ENCODE results near the gene WDR13.
A peak's percentile ranks its signal among the peaks of the same experiment; 100 is the strongest.
"Not testable (repeated sequence)": the region's sequence is repeated elsewhere in the genome, so short reads cannot be mapped to it uniquely, and the experiment has no call there.

The WDR13 gene

DNA sequence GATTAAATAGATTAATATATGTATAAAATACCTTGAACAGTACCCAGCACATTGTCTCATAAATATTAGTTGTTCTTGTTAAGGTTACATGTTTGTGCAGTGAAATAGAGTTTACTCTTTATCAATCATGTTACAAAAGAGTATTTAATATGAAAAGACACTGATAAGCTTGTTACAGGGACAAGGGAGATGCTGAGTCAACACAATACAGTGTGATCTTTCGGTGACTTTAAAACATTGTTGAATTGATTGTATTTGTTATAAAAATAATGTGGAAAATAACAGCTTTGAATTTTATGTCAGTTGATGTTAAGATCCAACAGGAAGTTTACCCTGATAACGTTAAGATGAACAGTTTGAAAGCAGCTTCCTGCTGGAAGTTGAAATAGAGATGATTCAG lies 1.4 kb upstream of the WDR13 start:
- DNase-seq (ENCODE audit: low spot score), result no peak

DNA sequence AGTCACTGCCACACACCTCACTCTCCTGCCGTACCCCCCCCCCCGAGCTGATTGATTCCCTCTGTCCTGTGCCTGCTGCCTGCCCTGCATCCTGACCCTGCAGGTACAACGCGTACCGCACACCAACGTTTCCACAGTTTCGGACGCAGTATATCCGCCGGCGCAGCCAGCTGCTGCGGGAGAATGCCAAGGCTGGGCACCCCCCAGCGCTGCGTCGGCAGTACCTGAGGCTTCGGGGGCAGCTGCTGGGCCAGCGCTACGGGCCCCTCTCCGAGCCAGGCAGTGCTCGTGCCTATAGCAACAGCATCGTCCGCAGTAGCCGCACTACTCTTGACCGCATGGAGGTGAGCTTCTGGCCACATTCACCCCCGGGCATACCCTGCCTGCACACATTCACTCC lies 1.3 kb downstream of the WDR13 start:
- DNase-seq (ENCODE audit: low spot score), result no peak

- no peak for DNase-seq (ENCODE audit: low spot score)
These were observed 2.0 kb downstream of the WDR13 start for GRCh38 chrX:48599341-48599740.

- DNase-seq (ENCODE audit: low spot score), result no peak
These were observed 2.9 kb downstream of the WDR13 start for GRCh38 chrX:48600226-48600625.

GRCh38 chrX:48601741-48602394 lies 4.6 kb downstream of the WDR13 start:
- DNase-seq (ENCODE audit: low spot score), result no peak

- DNase-seq (ENCODE audit: low spot score), result no peak
These were observed 7.4 kb downstream of the WDR13 start for GRCh38 chrX:48604701-48605100.

- DNase-seq (ENCODE audit: low spot score), result no peak
These were observed 8.8 kb downstream of the WDR13 start for GRCh38 chrX:48606091-48606490.

DNA sequence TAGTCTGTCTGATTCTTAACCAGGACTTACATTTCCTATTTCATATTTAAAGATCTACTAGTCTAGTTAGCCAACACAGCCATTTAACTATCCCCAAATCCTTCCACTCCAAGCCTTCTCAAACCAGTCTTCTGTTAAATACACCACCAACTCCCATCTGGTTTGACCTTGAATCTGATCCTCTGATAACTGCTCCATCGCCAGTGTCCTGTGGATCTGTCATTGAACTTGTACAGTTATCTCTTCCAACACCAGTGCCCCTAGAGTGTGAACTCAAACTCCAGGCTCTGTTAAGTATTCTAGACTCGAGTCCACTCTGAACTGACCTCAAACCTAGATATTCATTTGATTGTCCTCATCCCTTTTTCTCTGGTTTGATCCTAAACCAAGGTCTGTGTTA lies 14.4 kb downstream of the WDR13 start:
- DNase-seq (ENCODE audit: low spot score), result no peak

DNA sequence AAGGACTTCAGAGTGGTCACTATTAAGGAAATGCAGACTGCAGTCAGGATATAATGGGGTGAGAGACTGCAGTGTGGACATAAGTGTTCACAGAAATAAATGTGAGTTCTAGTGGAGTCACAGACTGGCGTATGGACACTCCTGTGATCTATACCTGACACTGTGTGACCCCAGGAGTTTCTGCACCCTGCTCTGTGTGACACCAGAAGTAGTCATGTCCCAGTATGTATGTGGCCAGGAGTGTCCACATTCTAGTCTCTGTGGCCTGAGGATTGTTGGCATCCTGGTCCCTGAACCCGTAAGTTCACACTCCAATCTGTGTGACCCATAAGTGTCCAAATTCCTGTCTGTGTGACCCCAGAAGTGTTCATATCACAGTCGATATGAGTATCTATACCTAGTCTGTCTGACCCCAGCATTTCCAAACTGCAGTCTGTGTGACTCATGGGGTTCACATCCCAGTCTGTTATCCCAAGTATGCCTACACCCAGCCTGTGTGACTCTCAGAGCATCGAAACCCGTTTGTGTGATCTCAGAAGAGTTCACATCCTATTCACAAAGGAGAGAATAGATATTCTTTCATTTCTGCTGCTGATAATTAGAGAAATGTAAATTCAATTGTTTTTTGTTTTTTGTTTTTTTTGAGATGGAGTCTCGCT lies 16.3 kb downstream of the WDR13 start:
- DNase-seq (ENCODE audit: low spot score), result no peak

DNA sequence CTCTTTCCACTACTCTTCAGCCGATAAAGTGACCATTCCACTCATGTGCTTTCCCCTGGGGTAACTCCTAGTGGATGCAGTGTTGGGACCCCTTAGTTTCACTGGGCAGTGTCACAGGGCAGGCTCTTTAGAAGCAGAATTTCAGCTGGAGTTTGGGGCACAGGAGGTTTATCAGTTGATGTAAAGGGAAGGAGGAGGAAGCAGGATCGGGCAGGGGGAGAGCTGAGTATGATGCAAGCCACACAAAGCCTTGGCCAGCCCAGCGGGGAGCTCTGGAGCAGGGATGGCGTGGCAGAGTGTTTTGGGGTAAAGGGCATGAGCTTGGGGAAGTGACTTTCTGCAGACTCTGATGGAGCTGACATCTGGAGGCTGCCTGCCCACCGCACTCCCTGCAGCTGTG lies 19.3 kb downstream of the WDR13 start:
- no peak for DNase-seq (ENCODE audit: low spot score)

DNA sequence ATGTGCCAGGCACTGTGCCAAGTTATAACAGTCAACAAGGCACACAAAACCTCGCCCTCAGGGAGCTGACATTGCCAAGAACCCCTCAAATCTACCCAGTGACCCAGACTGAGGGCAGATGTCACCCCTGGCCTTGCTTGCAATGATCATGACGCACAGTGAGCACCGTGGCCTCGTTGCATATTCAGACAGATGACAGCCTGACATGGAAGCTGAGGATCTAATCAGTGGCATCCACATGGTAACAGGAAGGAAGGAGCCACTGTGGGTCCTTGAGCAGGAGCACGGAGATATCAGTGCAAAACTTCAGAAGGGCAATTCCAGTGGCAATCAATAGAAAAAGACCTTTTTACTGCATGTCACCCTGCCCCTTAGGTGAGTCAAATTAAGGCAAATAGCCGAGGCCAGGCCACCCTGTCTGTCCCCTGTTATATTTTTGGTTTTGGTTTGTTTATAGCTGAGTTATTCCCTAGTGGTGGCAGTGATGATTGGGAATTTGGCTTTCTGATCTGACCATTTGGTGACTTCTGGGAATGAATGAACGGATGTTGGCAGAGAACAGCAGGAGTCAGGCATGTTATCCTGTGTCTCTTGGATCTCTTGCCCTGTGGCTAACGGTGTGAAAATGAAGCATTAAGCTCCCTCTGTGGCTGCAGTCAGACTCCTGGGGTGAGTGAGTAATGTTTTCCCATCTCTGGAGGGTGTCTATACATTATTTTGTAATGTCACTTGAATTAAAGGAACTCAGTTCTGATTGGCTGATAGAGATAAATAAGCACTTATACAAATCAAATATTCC lies 20.4 kb downstream of the WDR13 start:
- DNase-seq (ENCODE audit: low spot score), result no peak

DNA sequence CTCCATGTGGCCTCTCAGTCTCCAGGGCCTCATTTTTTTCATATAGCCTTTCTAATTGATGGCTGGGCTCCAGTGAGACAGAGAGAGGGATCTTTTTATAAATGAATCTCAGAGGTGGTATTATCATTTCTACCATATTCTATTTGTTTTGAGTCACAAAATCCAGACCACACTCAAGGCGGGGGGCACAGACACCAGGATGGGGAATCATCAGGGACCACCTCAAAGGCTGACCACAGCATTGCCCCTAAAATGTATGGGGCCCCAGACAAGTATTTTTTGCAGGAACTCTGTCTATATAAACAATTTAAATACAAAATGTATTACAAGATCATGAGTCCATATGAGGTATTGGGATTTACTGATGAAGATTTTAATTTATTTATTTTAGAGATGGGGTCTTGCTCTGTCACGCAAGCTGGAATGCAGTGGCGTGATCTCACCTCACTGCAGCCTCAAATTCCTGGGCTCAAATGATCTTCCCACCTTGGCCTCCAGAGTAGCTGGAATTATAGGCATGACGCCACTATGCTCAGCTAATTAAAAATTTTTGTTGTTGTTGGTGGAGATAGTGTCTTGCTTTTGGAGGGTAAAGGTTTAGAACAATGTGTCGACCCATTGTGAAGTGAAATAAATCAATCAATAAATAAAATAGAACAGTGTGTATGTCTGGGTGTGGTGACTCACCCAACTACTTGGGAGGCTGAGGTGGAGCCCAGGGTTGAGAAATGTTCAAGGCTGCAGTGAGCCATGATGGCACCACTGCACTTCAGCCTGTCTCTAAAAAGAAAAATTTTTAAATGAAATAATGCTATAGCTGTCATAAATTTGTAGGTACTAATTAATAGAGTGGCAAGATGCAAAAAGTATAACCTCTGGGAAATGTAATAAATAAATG lies 29.4 kb downstream of the WDR13 start:
- DNase-seq (ENCODE audit: low spot score), result no peak

- DNase-seq (ENCODE audit: low spot score), result peak; percentile 87
These were observed 34.2 kb downstream of the WDR13 start for GRCh38 chrX:48631376-48632090.

- no peak for DNase-seq (ENCODE audit: low spot score)
These were observed 34.9 kb downstream of the WDR13 start for GRCh38 chrX:48632207-48632606.

GRCh38 chrX:48636301-48636700 lies 39.0 kb downstream of the WDR13 start:
- no peak for DNase-seq (ENCODE audit: low spot score)

DNA sequence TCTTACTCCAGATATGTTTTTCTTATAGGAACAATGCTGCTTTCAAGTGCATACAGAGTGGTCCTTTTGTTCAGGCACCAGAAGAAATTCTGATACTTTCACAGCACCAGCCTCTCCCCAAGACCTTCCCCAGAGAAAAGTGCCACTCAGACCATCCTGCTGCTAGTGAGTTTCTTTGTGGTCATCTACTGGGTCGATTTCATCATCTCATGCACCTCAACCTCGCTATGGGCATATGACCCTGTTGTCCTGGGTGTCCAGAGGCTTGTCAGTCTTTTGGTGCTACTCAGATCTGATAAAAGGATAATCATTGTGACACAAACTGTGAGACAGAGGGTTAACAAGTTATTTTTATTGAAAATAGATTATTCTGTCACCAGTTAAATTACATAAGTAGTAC lies 39.5 kb downstream of the WDR13 start:
- no peak for DNase-seq (ENCODE audit: low spot score)

GRCh38 chrX:48645669-48646068 lies 48.4 kb downstream of the WDR13 start:
- no peak for DNase-seq (ENCODE audit: low spot score)

GRCh38 chrX:48648336-48648751 lies 51.1 kb downstream of the WDR13 start:
- peak; percentile 58 for DNase-seq (ENCODE audit: low spot score)

DNA sequence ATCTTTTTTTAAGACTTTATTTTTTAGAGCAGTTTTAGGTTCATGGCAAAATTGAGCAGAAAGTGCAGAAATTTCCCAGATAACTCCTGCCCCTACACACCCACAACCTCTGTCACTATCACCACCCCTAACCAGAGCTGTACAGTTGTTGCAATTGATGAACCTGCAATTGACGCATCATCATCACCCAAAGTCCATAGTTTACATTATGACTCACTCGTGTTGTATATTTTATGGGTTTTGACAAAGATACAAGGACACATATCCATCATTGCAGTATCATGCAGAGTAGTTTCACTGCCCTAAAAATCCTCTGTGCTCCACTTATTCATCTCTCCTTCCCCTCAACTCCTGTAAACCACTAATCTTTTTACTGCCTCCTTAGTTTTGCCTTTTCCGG lies 51.8 kb downstream of the WDR13 start:
- no peak for DNase-seq (ENCODE audit: low spot score)

- not testable (repeated sequence) for DNase-seq (ENCODE audit: low spot score)
These were observed 54.8 kb downstream of the WDR13 start for GRCh38 chrX:48652055-48652579.

- not testable (repeated sequence) for DNase-seq (ENCODE audit: low spot score)
These were observed 57.5 kb downstream of the WDR13 start for GRCh38 chrX:48654746-48655145.
